ENCODE results near the gene PCCA.

PCCA gene

DNA sequence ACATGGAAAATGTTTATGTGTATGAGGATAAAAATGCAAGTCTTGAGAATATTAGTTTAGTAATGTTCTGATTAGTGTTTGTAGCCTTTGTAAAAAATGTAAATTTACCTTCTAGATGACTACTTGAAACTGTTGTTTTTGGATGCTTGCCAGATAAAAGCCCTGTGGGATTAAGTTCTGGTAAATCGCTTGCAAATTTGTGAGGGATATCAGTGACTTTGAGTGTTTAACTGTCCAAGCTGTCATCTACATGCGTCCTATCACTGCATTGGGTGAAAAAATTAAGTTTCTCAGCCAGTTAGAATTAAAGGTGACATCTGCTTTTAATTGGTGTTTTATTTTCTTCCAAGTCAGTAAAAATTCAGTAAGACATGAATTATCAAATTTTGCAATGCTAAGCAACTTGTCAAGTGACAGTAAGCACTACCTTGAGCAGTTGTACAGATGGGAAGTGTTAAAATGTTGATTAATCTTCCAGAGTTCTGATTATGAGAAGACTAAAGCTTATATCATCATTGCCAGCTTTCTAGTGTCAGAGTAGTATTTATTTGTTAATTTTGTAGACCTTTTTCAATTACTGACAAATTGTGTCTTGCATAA, 88.0 kb downstream of the PCCA start:
- Mint-ChIP-seq H3K4me1 (no peaks in the 10 kb centered on the region), H3K36me3 (ENCODE audit: low read depth) (peaks cover 39% of the 10 kb centered on the region), H3K4me3 (no peak overlapping the region), H3K9me3 (peaks cover 16% of the 10 kb centered on the region), H3K27me3 (ENCODE audit: low read depth, poor library complexity) (peaks cover 6% of the 10 kb centered on the region), H3K27ac (no peak overlapping the region)
- TF ChIP-seq CTCF (IDR thresholded peaks at IDR 0.05) = no peak
- no peak for DNase-seq

DNA sequence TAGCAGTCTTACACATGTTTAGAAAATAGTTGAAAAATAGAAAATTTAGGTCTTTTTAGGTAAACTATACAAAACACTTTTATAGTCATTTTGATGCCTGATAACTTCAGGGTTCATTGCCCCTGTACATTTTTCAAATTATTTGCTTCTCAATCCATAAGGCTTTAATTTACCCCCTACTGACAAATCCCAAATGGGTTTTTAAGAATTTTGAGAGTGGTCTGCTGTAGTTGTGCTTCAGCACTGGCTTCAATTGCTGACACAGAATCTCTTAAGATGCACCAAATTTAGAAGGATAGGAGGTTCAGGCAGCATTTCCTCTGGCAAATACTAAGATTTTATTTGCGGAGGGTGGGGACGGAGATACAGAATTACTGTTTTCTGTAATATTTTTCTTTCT, 89.4 kb downstream of the PCCA start:
- no peak overlapping the region for H3K27ac Mint-ChIP-seq
- H3K9me3 Mint-ChIP-seq = peaks cover 10% of the 10 kb centered on the region
- peaks cover 9% of the 10 kb centered on the region for H3K27me3 Mint-ChIP-seq (ENCODE audit: low read depth, poor library complexity)
- TF ChIP-seq CTCF (IDR thresholded peaks at IDR 0.05) = no peak
- no peak overlapping the region for H3K4me3 Mint-ChIP-seq
- no peak for DNase-seq
- H3K4me1 Mint-ChIP-seq = peaks cover 5% of the 10 kb centered on the region
- H3K36me3 Mint-ChIP-seq (ENCODE audit: low read depth) = peaks cover 37% of the 10 kb centered on the region

DNA sequence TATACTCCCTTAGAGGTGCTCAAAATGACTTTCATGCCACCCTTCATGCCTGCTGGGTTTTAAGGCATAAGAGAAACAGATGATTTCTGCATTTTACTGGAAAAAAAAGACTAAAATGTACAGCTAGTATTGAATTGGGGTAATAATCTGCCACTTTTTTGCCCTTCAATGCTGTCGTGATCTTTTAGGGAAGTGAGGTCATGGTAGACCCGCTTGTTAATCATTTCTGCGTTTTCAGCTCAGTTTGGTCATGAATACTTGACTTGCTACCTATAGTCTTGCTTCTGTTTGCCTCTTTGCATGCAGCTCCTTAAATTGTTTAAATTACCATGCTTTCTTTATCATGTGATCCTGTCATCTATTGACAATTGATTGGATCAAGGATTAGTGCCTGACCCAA, 90.4 kb downstream of the PCCA start:
- DNase-seq = no peak
- Mint-ChIP-seq H3K27ac (no peak overlapping the region), H3K27me3 (ENCODE audit: low read depth, poor library complexity) (peaks cover 6% of the 10 kb centered on the region), H3K36me3 (ENCODE audit: low read depth) (peaks cover 31% of the 10 kb centered on the region), H3K4me3 (no peak overlapping the region), H3K9me3 (peaks cover 3% of the 10 kb centered on the region), H3K4me1 (peaks cover 5% of the 10 kb centered on the region)
- no peak for TF ChIP-seq CTCF (IDR thresholded peaks at IDR 0.05)

DNA sequence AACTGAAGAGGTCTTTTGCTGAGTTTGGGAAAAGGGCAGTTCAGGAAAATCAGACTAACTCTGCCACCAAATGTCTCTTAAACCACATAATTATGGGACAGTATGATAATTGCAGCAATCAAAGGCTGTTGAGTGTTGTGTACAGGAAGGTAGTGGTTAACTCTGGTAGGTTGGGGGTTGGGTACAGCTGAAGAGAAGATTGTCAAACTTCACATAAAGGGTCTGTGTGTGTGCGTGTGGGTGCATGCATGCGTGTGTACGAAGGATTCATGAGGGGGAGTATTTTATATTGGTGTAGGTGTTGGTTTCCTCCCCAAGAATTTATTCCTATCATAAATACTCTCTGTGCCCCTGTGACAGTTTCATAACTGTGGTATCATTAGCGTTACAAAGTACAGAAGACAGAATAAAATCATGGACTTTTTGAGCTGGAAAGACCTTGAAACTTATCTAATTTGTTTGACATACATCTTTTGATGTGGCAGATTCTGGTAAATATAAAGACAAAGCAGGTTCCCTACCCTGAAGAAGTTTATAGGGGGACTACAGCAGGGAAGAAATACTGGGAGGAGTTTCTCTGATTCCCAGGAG, 94.1 kb downstream of the PCCA start:
- peaks cover 8% of the 10 kb centered on the region for H3K9me3 Mint-ChIP-seq
- H3K36me3 Mint-ChIP-seq (ENCODE audit: low read depth) = peaks cover 41% of the 10 kb centered on the region
- H3K27me3 Mint-ChIP-seq (ENCODE audit: low read depth, poor library complexity) = peaks cover 6% of the 10 kb centered on the region
- TF ChIP-seq CTCF (IDR thresholded peaks at IDR 0.05) = no peak
- H3K27ac Mint-ChIP-seq = no peak overlapping the region
- no peak overlapping the region for H3K4me3 Mint-ChIP-seq
- DNase-seq = no peak
- H3K4me1 Mint-ChIP-seq = peaks cover 5% of the 10 kb centered on the region

DNA sequence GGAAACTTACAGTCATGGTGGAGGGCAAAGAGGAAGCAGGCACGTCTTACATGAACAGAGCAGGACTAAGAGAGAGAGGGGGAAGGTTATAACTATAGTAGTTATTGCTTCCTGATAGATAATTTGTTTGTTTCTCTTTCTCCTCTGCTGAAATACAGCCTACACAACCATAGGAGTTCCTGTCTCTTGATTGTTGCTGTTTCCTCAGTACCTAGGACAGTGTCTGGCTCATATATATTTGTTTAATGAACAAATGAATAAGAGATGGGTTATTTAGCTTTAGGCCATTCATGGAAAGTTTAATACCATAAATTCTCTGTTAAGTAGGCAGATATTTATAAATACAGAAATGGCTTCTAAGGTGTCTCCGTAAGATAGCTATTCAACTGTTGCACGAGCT, 95.2 kb downstream of the PCCA start:
- DNase-seq = no peak
- H3K36me3 Mint-ChIP-seq (ENCODE audit: low read depth) = peaks cover 52% of the 10 kb centered on the region
- peaks cover 18% of the 10 kb centered on the region for H3K9me3 Mint-ChIP-seq
- no peak overlapping the region for H3K27ac Mint-ChIP-seq
- H3K4me3 Mint-ChIP-seq = no peak overlapping the region
- no peak for TF ChIP-seq CTCF (IDR thresholded peaks at IDR 0.05)
- H3K4me1 Mint-ChIP-seq = peaks cover 5% of the 10 kb centered on the region
- peaks cover 9% of the 10 kb centered on the region for H3K27me3 Mint-ChIP-seq (ENCODE audit: low read depth, poor library complexity)

DNA sequence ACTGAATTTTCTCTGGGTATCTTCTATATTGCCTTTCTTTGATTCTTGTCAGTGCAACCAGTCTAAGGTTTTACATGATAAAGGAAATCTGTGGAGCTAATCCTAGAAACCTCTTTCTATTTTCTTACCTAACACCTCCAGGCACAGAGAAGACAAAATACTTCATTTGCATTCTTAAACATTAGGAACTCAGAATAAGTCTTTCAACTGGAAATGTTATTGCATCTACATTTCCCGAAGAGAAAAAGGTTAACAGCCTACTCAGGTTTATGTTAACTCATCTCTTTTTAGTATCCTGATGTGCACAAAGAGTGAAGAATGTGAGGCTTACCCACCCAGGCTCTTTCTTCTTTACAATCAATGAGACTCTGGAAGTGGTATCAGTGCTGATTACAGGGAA, 106.7 kb downstream of the PCCA start:
- H3K36me3 Mint-ChIP-seq (ENCODE audit: low read depth) = peaks cover 8% of the 10 kb centered on the region
- no peak for DNase-seq
- H3K4me1 Mint-ChIP-seq = peaks cover 9% of the 10 kb centered on the region
- H3K27me3 Mint-ChIP-seq (ENCODE audit: low read depth, poor library complexity) = no peaks in the 10 kb centered on the region
- H3K9me3 Mint-ChIP-seq = no peaks in the 10 kb centered on the region
- H3K4me3 Mint-ChIP-seq = no peak overlapping the region
- TF ChIP-seq CTCF (IDR thresholded peaks at IDR 0.05) = no peak
- H3K27ac Mint-ChIP-seq = no peak overlapping the region
